ENCODE data around the gene FMO2. TPM values are rescaled to one million over a fixed set of nuclear protein-coding genes. Genes with fewer than 3 reads are reported as not detected.

Gene FMO2
- polyA plus RNA-seq, 1 donor (not counting 4 experiments of a cell fraction or from before 2014, with no cell fraction given): 0.05 TPM

DNA sequence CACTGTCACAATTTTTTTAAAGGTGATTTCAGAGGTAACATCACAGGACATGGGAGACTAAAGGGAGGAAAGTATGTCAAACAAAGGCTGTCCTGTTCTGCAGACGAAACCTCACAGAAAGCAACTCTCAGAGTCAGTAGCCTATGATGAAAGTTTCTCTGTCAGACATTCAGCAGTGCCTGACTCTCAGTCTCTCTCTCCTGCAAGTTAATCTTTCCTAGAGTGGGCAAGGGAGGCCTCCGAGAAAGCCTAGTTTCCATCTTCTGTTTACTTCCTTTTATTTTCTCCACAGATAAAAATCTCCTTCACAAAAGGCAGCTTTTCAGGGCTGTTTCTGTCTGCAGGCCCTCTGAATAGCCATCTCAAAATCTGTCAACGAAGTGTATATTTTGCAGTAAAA lies 24.9 kb upstream of the FMO2 start:
- H3K9me1 ChIP-seq (ENCODE audit: control insufficient read depth, extremely low read depth, insufficient read depth, low read length): no peaks in the 10 kb centered on the region
- no peaks in the 10 kb centered on the region for H3K79me2 ChIP-seq (ENCODE audit: control insufficient read depth, insufficient read depth, low read length)
- no peak overlapping the region for H3K9ac ChIP-seq (ENCODE audit: control insufficient read depth, extremely low read depth, insufficient read depth, low read length)
- H3K27ac ChIP-seq (ENCODE audit: control insufficient read depth, insufficient read depth, low read length): no peak overlapping the region
- dilution Hi-C loops (cut with MboI; ENCODE audit: extremely low pct_ligation_motif_present, low sequenced_read_pairs): no loop called here
- no peaks in the 10 kb centered on the region for H3K9me3 ChIP-seq (ENCODE audit: control insufficient read depth, low read depth, low read length)
- H4K20me1 ChIP-seq (ENCODE audit: control insufficient read depth, extremely low read depth, insufficient read depth, low read length): no peaks in the 10 kb centered on the region
- H3K27me3 ChIP-seq (ENCODE audit: control insufficient read depth, extremely low read depth, insufficient read depth, low read length): no peaks in the 10 kb centered on the region
- H3K4me2 ChIP-seq (ENCODE audit: control insufficient read depth, extremely low read depth, insufficient read depth, low read depth, low read length): no peak overlapping the region
- no peak overlapping the region for H2AFZ ChIP-seq (ENCODE audit: control insufficient read depth, low read length)
- no peaks in the 10 kb centered on the region for H3K4me1 ChIP-seq (ENCODE audit: control insufficient read depth, extremely low read depth, insufficient read depth, low read length)
- FAIRE-seq (no peak), DNase-seq (ENCODE audit: low read depth, low spot score) (no peak)
- H3K36me3 ChIP-seq (ENCODE audit: control insufficient read depth in 2 of 2, extremely low read depth in 1 of 2, insufficient read depth in 2 of 2, low read length in 2 of 2): no peaks in the 10 kb centered on the region
- TF ChIP-seq EZH2 (IDR thresholded peaks at IDR 0.05; ENCODE audit: low read length): no peak
- TF ChIP-seq, protein P1, sequence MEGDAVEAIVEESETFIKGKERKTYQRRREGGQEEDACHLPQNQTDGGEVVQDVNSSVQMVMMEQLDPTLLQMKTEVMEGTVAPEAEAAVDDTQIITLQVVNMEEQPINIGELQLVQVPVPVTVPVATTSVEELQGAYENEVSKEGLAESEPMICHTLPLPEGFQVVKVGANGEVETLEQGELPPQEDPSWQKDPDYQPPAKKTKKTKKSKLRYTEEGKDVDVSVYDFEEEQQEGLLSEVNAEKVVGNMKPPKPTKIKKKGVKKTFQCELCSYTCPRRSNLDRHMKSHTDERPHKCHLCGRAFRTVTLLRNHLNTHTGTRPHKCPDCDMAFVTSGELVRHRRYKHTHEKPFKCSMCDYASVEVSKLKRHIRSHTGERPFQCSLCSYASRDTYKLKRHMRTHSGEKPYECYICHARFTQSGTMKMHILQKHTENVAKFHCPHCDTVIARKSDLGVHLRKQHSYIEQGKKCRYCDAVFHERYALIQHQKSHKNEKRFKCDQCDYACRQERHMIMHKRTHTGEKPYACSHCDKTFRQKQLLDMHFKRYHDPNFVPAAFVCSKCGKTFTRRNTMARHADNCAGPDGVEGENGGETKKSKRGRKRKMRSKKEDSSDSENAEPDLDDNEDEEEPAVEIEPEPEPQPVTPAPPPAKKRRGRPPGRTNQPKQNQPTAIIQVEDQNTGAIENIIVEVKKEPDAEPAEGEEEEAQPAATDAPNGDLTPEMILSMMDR (optimal IDR thresholded peaks at IDR 0.05 in 1 of 3, IDR thresholded peaks at IDR 0.05 in 1 of 3, conservative IDR thresholded peaks at IDR 0.05 in 1 of 3; ENCODE audit: extremely low read depth in 1 of 3, insufficient read depth in 2 of 3, low read length in 3 of 3): no peak
- no peak overlapping the region for H3K4me3 ChIP-seq (ENCODE audit: control insufficient read depth in 2 of 3, extremely low read depth in 1 of 3, insufficient read depth in 2 of 3, low read depth in 1 of 3, low read length in 3 of 3)

DNA sequence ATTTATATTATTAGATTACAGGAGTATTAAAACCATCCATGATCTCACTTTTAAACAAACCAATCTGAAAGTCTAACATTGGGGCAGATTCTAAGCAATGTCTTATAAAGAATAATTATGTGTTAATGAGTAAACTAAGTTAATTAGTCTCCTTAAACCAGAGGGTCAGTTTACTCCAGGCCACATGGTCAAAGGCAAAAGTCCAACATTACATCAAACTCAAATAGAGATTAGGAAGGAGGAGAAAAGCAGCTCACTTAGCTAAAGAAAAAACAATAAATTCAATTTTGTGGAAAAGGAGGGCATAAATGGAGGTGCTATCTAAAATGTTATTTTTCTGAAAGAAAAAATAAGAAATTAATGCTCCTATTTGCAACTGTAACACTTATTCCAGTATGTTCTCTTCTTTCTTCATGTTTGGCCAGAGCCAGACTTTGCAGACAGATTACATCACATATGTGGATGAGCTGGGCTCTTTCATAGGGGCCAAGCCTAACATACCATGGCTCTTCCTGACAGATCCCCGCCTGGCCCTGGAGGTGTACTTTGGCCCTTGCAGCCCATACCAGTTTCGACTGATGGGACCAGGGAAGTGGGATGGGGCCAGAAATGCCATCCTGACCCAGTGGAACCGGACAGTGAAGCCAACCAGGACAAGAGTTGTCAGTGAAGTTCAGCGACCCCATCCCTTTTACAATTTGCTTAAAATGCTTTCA lies 24.3 kb upstream of the FMO2 start:
- peaks cover 2% of the 10 kb centered on the region for H3K4me1 ChIP-seq (ENCODE audit: control insufficient read depth, extremely low read depth, insufficient read depth, low read length)
- no peak overlapping the region for H3K9ac ChIP-seq (ENCODE audit: control insufficient read depth, extremely low read depth, insufficient read depth, low read length)
- FAIRE-seq: no peak
- H3K9me3 ChIP-seq (ENCODE audit: control insufficient read depth, low read depth, low read length): no peaks in the 10 kb centered on the region
- no peaks in the 10 kb centered on the region for H3K27me3 ChIP-seq (ENCODE audit: control insufficient read depth, extremely low read depth, insufficient read depth, low read length)
- DNase-seq (ENCODE audit: low read depth, low spot score): no peak
- H3K79me2 ChIP-seq (ENCODE audit: control insufficient read depth, insufficient read depth, low read length): no peaks in the 10 kb centered on the region
- no peaks in the 10 kb centered on the region for H3K36me3 ChIP-seq (ENCODE audit: control insufficient read depth in 2 of 2, extremely low read depth in 1 of 2, insufficient read depth in 2 of 2, low read length in 2 of 2)
- no peak overlapping the region for H2AFZ ChIP-seq (ENCODE audit: control insufficient read depth, low read length)
- H3K4me3 ChIP-seq (ENCODE audit: control insufficient read depth in 2 of 3, extremely low read depth in 1 of 3, insufficient read depth in 2 of 3, low read depth in 1 of 3, low read length in 3 of 3): no peak overlapping the region
- no peaks in the 10 kb centered on the region for H4K20me1 ChIP-seq (ENCODE audit: control insufficient read depth, extremely low read depth, insufficient read depth, low read length)
- dilution Hi-C loops (cut with MboI; ENCODE audit: extremely low pct_ligation_motif_present, low sequenced_read_pairs): no loop called here
- no peak overlapping the region for H3K4me2 ChIP-seq (ENCODE audit: control insufficient read depth, extremely low read depth, insufficient read depth, low read depth, low read length)
- no peaks in the 10 kb centered on the region for H3K9me1 ChIP-seq (ENCODE audit: control insufficient read depth, extremely low read depth, insufficient read depth, low read length)
- no peak overlapping the region for H3K27ac ChIP-seq (ENCODE audit: control insufficient read depth, insufficient read depth, low read length)
- TF ChIP-seq, protein P1 (optimal IDR thresholded peaks at IDR 0.05 in 1 of 3, IDR thresholded peaks at IDR 0.05 in 1 of 3, conservative IDR thresholded peaks at IDR 0.05 in 1 of 3; ENCODE audit: extremely low read depth in 1 of 3, insufficient read depth in 2 of 3, low read length in 3 of 3): no peak
- TF ChIP-seq EZH2 (IDR thresholded peaks at IDR 0.05; ENCODE audit: low read length): no peak
